ENCODE results near the gene ANKRD31.

Gene ANKRD31

DNA sequence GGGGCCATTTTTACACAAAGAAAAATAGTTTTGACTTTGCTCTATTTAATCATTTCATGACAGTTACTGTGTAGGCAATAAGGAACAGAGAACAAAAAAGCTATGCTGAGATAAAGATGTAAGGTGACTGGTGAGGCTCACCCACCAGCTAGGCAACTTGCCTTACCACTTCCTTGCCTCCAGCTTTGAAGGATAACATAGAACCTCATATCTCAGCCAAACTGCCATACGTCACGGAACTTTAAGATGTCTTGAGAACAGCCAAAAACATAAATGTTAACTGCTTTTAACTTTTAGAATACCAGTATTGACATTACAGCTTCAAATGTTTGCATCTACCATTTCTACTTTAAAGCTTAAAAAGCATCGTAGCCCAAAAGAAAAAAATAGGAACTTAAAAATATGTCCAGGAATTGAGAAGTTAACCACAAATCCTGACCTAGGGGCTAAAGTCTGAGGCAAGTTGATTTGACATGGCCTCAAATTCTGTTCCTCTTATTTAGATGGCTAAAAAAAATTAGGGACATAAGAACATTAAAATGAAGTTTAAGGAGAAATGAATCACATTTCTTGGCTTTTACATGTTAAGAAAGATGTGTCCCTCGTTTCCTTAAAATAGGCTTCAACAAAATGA is 176.6 kb downstream of the ANKRD31 start:
- peak; percentile 57 for DNase-seq (ENCODE audit: low spot score)

GRCh38 chr5:75058986-75059535 is 177.6 kb downstream of the ANKRD31 start:
- no peak for DNase-seq (ENCODE audit: low spot score)

- peak; percentile 58 for DNase-seq (ENCODE audit: low spot score)
Measured at GRCh38 chr5:75057561-75057960, 179.1 kb downstream of the ANKRD31 start.

- DNase-seq (ENCODE audit: low spot score): no peak
Measured at GRCh38 chr5:75055727-75056144, 180.9 kb downstream of the ANKRD31 start.

- DNase-seq (ENCODE audit: low spot score): no peak
Measured at GRCh38 chr5:75054134-75054930, 182.3 kb downstream of the ANKRD31 start.

- DNase-seq (ENCODE audit: low spot score): peak; percentile 60
Measured at GRCh38 chr5:75053304-75054133, 183.2 kb downstream of the ANKRD31 start.

DNA sequence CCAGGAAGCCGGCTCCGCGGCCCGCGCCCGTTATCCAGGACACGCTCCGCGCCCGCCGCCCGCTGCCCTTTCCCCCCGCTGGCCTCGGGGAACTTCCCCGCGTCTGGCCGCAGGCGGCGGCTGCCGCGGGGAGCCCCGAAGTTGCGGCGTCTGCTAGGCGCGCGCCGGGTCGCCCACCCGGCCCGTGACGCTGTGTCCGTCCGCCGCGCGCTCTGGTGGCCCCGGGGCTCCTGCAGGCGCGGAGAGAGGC is 183.7 kb downstream of the ANKRD31 start:
- no peak for DNase-seq (ENCODE audit: low spot score)

- DNase-seq (ENCODE audit: low spot score): peak; percentile 37
Measured at GRCh38 chr5:75052192-75053053, 184.3 kb downstream of the ANKRD31 start, which contains the start of gene GCNT4. TSS of gene GCNT4 (minus strand) at chr5:75052558. CDS start at chr5:75030037, 22,521 bp downstream.

- DNase-seq (ENCODE audit: low spot score): peak; percentile 48
Measured at GRCh38 chr5:75051217-75051751, 185.4 kb downstream of the ANKRD31 start.

DNA sequence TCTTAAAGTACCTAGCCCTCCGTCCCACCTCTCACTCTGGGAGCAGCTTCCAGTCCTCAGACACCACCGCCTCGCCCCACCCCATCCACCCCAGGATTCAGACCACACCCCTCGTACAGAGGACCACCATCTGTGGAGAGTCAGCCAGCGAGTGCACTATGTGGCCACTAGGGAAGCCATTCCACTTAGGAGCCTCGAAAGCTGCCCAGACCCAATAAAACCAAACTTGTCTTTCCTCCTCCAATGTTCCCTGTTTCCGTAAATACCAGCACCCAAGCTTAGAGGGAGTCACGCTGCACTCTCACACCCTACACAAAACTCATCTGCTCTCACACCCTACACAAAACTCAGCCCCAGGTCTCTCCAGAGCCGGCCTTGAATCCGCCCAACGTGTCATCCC is 186.3 kb downstream of the ANKRD31 start:
- DNase-seq (ENCODE audit: low spot score): no peak

GRCh38 chr5:75049456-75050351 is 187.0 kb downstream of the ANKRD31 start:
- peak; percentile 77 for DNase-seq (ENCODE audit: low spot score)

- DNase-seq (ENCODE audit: low spot score): no peak
Measured at GRCh38 chr5:75048457-75048953, 188.2 kb downstream of the ANKRD31 start.

DNA sequence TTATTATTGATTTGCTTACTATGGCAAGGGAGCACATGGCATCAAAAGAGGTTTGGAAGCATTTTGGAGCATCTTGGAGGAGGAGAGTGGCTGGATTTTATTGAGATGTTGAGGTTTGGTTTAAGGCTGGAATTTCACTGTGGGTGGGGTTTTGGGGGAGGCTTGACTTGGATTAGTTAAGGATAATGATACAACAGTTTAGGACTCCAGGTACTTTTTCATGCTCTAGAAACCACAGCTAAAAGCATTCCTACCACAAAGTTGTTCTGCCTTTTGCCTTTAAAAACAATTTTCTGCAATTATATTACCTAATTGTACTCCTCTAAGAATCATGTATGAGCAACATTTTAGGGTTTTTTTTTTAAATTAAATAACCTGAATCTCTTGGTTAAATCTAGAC is 189.3 kb downstream of the ANKRD31 start:
- DNase-seq (ENCODE audit: low spot score): no peak

- DNase-seq (ENCODE audit: low spot score): no peak
Measured at GRCh38 chr5:75046366-75047142, 190.1 kb downstream of the ANKRD31 start.

- no peak for DNase-seq (ENCODE audit: low spot score)
Measured at GRCh38 chr5:75045071-75045470, 191.6 kb downstream of the ANKRD31 start.

DNA sequence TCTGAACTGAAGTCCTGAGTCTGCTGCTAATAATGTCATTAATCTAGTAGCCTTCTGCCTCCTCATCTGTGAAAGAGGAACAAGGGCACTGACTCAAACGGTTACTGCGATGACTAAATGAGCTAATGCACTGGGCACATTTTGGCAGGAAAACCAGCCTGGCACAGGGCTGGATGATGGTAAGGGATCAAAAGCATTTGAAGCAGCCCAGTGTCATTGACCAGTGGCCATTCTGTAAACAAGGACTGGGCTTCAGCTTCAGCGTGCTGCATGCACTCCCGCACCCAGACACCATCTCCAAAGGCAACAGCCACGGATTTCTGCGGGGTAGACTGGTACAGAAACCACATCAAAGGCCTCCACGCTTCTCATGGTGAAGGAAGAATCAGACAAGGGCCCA is 192.3 kb downstream of the ANKRD31 start:
- DNase-seq (ENCODE audit: low spot score): no peak

- no peak for DNase-seq (ENCODE audit: low spot score)
Measured at GRCh38 chr5:75043633-75044264, 192.9 kb downstream of the ANKRD31 start.

GRCh38 chr5:75042522-75042921 is 194.2 kb downstream of the ANKRD31 start:
- no peak for DNase-seq (ENCODE audit: low spot score)

- no peak for DNase-seq (ENCODE audit: low spot score)
Measured at GRCh38 chr5:75040973-75041372, 195.7 kb downstream of the ANKRD31 start.
